ENCODE results near the gene SLC25A19.

The SLC25A19 gene

DNA sequence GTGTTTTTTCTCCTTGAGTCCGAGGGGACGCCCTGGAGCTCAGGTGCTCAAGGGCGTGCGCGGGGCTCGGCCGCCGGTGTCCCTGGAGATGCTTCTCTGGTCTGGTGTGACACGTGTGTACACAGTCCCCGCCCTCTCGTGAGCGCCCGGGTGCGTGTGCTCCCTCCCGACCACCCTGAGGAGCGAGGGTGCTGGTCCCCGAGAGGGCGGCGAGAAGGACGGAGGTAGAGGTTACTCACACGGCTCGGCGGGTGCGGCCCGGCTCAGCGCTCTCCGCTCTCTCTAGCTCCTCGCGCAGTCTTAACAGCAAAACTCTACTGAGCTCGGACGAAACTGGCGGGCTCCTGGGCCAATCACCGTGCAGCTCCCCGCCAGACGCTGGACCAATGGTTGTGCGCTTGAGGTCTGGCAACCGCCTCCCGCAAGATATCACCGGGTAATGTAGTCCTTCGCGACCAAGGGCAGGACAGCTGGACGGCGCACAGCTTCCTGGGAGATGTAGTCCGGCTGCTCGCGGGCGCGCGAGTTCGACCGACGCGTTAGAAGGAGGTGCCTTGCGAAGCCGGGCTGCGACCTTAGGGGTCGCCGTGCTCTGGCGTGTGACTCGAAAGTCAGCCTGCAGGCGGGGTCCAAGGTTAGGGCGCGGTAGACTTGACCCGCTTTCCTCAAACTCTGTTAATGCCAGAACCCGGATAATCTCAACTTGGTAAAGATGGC lies at the start of gene SLC25A19:
TSS of gene SLC25A19 (minus strand) at position 319 of the 717 bp plus-strand sequence. CDS start 2,669 bp downstream, outside the sequence.
- peak; percentile 93 for DNase-seq

GRCh38 chr17:75338335-75338734 lies 49.1 kb upstream of the SLC25A19 start:
- DNase-seq: no peak

GRCh38 chr17:75335315-75335714 lies 46.1 kb upstream of the SLC25A19 start:
- DNase-seq: no peak

- no peak for DNase-seq
Observed at GRCh38 chr17:75334723-75335122, 45.5 kb upstream of the SLC25A19 start.

- no peak for DNase-seq
Observed at GRCh38 chr17:75331671-75332070, 42.4 kb upstream of the SLC25A19 start.

- DNase-seq: no peak
Observed at GRCh38 chr17:75327757-75328156, 38.5 kb upstream of the SLC25A19 start.

- DNase-seq: no peak
Observed at GRCh38 chr17:75326226-75326848, 37.1 kb upstream of the SLC25A19 start.

- no peak for DNase-seq
Observed at GRCh38 chr17:75325827-75326225, 36.6 kb upstream of the SLC25A19 start.

DNA sequence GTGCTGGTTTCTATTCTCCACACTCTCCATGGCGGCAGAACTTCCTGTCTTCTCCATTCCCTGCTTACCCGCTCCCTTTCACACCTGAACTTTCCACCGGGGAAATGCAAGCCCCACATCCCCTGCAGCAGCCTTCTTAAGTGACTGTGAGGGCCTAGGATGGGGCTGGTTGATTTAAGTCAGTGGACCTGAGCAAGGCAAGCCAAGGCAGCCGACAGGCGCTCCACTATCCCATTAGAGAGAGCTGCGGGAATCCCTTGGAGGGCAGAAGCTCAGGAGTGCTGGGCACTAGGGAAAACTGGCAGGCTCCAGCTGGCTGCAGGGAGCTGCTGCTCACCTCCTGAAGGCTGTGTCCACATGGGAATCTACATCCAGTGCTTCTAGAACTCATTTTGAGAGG lies 36.1 kb upstream of the SLC25A19 start:
- no peak for DNase-seq

GRCh38 chr17:75321506-75321905 lies 32.3 kb upstream of the SLC25A19 start:
- DNase-seq: no peak

DNA sequence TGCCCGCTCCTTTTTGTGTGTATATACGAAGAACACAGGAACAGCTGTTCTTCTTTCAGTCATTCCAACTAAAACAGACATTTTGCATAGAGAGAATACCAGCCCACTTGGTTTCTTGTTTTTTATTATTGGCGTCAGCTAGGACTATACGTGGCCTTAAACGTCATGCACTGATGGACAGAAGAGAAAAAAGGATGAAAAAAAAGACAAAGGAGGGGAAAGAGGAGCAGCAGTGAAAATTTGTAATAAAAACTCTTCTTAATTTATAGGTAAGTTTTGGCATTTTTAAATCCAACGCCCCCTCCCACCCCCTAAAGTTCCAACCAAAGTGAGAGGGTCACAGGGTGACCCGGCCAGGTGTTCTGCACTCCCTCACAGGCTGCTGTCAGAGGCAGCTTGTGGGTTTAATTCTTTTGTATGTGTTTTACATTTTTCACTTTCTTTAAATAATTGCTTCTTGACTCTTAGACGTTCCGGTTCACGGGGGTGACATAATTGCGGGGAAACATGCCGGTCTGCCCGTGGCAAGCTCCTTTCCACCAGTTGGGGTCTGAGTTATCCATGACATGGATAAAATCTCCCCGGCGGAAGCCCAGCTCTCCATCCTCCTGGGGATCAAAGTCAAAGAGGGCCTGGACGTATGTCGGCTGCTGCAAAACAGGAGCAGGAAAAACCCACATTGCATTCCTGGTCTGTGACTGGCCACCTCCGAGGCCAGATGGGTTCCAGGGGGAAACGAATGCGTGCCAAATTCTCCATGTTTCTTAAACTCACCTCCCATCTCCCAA lies 30.9 kb upstream of the SLC25A19 start:
- DNase-seq: no peak

- no peak for DNase-seq
Observed at GRCh38 chr17:75318615-75319222, 29.5 kb upstream of the SLC25A19 start.

- no peak for DNase-seq
Observed at GRCh38 chr17:75318211-75318610, 29.0 kb upstream of the SLC25A19 start.

- no peak for DNase-seq
Observed at GRCh38 chr17:75317671-75318070, 28.4 kb upstream of the SLC25A19 start.

- no peak for DNase-seq
Observed at GRCh38 chr17:75316253-75316652, 27.0 kb upstream of the SLC25A19 start.

GRCh38 chr17:75315541-75316243 lies 26.5 kb upstream of the SLC25A19 start:
- no peak for DNase-seq

- no peak for DNase-seq
Observed at GRCh38 chr17:75313941-75314551, 24.8 kb upstream of the SLC25A19 start.

DNA sequence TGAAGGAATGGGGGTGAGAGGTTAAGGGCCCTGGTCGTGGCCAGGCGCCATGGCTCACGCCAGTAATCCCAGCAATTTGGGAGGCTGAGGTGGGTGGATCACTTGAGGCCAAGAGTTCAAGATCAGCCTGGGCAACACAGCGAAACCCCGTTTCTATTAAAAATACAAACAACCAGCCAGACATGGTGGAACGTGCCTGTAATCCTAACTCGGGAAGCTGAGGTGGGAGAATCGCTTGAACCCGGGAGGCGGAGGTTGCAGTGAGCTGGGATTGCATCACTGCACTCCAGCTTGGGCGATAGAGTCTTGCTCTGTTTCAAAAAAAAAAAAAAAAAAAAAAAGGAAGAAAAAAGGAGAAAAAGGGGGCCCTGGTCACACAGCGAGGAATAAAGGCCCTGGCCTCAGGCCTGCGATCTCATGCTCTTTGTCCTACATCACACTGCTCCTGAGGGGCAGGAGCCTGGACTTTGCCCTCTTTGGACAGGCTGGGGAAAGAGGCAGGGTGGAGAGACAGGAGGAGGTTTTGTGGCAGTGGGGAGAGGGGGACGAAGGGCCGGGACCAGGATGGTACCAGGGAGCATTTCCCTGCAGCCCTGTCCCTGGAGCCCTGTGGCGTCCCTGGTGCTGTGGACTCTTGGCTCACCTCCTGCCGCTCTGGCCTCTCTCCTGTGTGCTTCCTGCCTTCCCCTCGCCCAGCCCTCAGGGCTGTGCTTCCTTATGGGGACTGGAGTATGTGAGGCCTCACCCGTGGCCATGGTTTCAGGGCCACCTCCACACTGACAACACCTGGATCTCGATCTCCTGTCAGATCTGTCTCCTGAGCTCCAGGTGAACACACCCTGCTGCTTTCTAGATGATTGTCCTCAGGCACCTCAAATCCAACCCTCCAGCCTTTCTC lies 19.7 kb upstream of the SLC25A19 start:
- DNase-seq: no peak

- DNase-seq: no peak
Observed at GRCh38 chr17:75307957-75308731, 18.9 kb upstream of the SLC25A19 start.

GRCh38 chr17:75301502-75302206 lies 12.4 kb upstream of the SLC25A19 start:
- DNase-seq: no peak

Data from NCI-H2107 (cell line).